GM12872 (cell line): ENCODE measurements around the gene PRRT4.

Source experiments
- CTCF ChIP-seq: IDR thresholded peaks from 3 replicates; pipeline ENCODE4 v1.5.1; 2011; ENCODE audit warnings: low read depth, mild to moderate bottlenecking, low read length, moderate library complexity; ENCODE audit not compliant: insufficient read depth

The PRRT4 gene

GRCh38 chr7:128358233-128358632, 3.3 kb downstream of the PRRT4 start:
- TF ChIP-seq CTCF, result no peak

- no peak for TF ChIP-seq CTCF
Measured at GRCh38 chr7:128357217-128357613, 4.3 kb downstream of the PRRT4 start.

GRCh38 chr7:128356546-128357216, 4.8 kb downstream of the PRRT4 start:
- no peak for TF ChIP-seq CTCF

GRCh38 chr7:128353610-128354009, 7.9 kb downstream of the PRRT4 start:
- TF ChIP-seq CTCF, result no peak

GRCh38 chr7:128353189-128353588, 8.3 kb downstream of the PRRT4 start:
- TF ChIP-seq CTCF, result no peak

- no peak for TF ChIP-seq CTCF
Measured at GRCh38 chr7:128352636-128353035, 8.9 kb downstream of the PRRT4 start.

- TF ChIP-seq CTCF, result 0 out of 3 replicates have a peak, but pooled peaks have one; percentile 22
Measured at GRCh38 chr7:128352153-128352537, 9.3 kb downstream of the PRRT4 start.
